Ovary (tissue), 3 donors: ENCODE results near the gene ADGB.

Experiments
- EP300 ChIP-seq: sonication (generic); formaldehyde crosslinking; IDR thresholded peaks from one replicate; pipeline ENCODE4 v1.6.1; 2017; ENCODE audit warnings: antibody characterized with exemption
- POLR2A ChIP-seq: fragments of 450-650 bp; IDR thresholded peaks from one replicate; pipeline ENCODE4 v1.6.1; 2017; ENCODE audit warnings: antibody characterized with exemption, mild to moderate bottlenecking, moderate library complexity
- TF ChIP-seq, protein P1 (sequence below), 3 donors: fragments of 450-650 bp in 2 of 3; fragments of 200-600 bp in 1 of 3; IDR thresholded peaks; one replicate each; pipeline versions ENCODE4 v1.5.1 to v1.8.0; 2016 to 2022; ENCODE audit warnings: antibody characterized with exemption in 3 of 3, mild to moderate bottlenecking in 1 of 3
- donor health status: DM: no; HTN: no; CAD: no.

DNA sequence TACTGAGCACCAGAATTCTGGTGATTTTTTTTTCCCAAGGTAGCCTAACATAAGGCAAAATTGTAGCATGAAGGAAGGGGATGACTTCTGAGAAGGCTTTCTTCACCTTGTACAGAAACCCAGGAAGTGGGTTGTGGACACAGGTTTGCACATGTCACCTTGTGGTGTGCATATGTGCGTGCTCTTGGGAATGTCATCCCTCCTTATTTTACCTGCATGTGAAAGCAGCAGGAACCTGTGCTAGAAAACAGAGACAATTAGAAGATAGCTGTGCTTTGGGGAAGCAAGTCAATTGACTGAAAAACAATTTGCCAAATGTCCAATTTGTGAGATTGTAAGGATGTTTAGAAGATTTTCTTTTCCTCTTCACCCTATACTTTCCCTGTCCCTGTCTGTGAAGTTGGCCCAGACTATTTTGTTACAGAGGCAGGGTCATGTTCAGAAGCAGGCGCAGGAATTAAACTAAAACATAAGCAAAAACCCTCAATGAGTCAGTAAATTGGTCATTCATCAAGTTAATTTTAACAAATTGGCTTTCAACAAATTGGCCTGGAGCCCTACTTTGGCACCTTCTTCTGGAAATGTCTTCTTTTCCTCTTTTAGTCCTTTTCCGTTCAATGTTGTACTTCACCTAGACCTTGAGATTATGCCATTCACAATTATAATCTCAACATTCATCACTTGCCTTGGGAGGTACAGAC, 261.2 kb downstream of the ADGB start:
- TF ChIP-seq, protein P1, sequence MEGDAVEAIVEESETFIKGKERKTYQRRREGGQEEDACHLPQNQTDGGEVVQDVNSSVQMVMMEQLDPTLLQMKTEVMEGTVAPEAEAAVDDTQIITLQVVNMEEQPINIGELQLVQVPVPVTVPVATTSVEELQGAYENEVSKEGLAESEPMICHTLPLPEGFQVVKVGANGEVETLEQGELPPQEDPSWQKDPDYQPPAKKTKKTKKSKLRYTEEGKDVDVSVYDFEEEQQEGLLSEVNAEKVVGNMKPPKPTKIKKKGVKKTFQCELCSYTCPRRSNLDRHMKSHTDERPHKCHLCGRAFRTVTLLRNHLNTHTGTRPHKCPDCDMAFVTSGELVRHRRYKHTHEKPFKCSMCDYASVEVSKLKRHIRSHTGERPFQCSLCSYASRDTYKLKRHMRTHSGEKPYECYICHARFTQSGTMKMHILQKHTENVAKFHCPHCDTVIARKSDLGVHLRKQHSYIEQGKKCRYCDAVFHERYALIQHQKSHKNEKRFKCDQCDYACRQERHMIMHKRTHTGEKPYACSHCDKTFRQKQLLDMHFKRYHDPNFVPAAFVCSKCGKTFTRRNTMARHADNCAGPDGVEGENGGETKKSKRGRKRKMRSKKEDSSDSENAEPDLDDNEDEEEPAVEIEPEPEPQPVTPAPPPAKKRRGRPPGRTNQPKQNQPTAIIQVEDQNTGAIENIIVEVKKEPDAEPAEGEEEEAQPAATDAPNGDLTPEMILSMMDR (IDR thresholded peaks at IDR 0.05), result no peak
- no peak for TF ChIP-seq EP300
- TF ChIP-seq POLR2A, result no peak
